HG02571 (cell line): ENCODE results near the gene HNF4A.
"Not testable (repeated sequence)": the region's sequence is repeated elsewhere in the genome, so short reads cannot be mapped to it uniquely, and the experiment has no call there.

ENCODE experiments used
- ATAC-seq: cut with Tn5 transposase; IDR thresholded peaks from one replicate; pipeline ENCODE4 v1.9.1; 2021; ENCODE audit warnings: mild to moderate bottlenecking, moderate library complexity; ENCODE audit not compliant: unreplicated experiment

Gene HNF4A

DNA sequence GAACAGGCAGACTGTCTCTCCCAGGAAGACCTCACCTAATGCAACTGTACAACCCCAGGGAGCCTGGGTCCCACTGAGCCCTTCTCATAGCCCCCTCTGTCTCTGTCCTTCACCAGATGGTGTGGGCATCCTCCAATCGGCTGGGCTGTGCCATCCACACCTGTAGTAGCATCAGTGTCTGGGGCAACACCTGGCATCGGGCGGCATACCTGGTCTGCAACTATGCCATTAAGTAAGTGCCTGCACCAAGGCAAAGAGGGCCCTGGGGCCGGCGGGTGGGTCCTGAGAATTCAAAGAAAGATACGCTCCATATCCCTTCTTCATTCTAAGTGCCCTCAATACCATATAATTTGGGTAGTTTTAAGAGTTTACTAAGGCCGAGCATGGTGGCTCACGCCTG lies 10.4 kb upstream of the HNF4A start:
- no peak for ATAC-seq

DNA sequence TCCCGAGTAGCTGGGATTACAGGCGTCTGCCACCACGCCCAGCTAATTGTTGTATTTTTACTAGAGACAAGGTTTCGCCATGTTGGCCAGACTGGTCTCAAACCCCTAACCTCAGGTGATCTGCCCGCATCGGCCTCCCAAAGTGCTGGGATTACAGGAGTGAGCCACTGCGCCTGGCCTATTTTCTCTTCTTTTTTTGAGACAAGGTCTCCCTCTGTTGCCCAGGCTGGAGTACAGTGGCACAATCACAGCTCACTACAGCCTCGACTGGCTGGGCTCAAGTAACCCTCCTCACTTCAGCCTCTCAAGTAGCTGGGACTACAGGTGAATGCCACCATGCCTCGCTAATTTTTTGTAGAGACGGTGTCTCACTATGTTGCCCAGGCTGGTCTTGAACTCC lies 9.6 kb upstream of the HNF4A start:
- not testable (repeated sequence) for ATAC-seq

DNA sequence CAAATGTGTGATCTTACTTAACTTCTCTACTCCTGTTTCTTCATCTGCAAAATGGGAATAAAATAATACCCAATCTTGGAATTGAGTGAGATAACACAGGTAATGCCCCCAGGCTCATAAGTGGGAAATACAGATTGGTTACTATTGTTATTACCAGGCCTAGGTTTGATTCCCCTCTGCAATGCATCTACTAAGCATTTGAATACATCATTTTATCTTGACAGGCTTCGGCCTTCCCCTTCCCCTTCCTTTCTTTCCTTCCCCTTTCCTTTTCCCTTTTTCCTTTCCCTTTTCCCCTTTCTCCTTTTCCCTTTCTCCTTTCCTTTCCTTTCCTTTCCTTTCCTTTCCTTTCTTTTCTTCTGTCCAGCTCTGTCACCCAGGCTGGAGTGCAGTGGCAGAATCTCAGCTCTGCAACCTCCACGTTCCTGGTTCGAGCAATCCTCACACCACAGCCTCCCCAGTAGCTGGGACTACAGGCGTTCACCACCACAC lies 7.3 kb upstream of the HNF4A start:
- ATAC-seq: no peak

DNA sequence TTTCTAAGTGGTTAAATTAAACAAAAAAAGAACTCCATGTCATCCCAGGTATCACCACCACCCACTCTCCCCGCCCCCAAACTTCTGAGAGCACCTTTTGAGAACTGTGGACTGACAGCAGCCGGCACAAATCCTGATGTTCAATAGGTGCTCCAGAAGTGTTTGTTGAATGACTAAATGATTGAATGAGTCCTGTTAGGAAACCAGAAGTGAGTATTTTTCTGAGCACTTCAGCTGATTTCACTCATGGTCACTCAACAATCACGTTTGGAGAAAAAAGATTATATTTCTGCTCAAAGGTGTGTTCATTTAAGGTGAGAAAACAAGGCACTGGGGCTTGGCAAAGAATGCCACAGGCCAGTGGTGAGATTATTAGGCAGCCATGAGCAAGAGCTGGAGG lies 6.2 kb upstream of the HNF4A start:
- no peak for ATAC-seq

DNA sequence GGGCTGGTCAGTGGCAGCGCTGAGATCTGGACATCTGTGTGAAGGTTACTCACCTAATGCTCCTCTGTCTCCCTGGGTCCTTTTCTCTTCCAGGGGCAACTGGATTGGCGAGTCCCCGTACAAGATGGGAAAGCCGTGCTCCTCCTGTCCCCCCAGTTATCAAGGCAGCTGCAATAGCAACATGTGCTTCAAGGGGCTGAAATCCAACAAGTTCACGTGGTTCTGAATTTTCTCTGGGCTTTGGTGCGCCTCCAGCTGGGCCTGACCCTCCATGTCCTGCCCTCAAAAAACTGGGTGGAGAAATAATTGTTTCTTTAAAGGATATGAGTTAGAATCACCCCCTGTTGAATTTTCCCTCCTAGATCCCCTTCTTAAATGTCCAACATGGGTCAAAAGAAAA lies 4.9 kb upstream of the HNF4A start:
- no peak for ATAC-seq

DNA sequence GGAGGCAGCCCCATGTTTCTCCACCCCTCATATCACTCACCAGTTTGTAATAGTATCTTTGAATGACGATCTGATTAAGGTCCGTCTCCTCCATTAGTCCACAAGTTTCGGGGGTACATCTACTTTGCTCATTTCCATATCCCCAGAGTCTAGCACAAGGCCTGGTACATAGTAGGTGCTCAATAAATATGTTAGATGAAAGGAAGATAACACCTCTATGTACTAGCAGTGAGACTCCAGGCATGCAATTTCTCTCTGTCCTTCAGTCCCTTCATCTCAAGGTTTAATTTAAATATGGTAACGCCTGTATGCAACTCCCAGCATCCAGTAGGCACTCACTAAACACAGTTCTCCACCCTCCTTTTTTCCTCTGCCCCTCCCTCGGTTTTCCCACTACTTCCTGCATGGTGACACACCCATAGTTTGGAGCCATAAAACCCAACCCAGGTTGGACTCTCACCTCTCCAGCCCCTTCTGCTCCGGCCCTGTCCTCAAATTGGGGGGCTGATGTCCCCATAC lies 461 bp upstream of the HNF4A start:
- ATAC-seq: no peak

DNA sequence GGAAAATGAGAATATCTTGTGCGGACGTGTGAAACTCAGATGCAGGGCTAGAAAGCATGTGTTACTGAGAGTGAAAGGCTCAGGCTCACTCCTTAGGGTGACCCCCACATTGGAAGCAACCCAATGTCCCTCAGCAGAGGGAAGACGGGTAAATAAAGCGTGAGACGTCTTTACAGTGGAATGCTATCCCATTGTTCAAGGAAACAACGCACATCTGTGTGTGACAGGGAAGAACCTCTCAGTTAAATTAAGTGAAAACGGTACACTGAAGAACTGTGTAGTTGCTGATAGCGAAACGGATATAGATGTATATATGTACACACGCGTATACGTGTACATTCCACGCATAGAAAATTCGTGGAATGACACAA lies 839 bp downstream of the HNF4A start:
- ATAC-seq: no peak

DNA sequence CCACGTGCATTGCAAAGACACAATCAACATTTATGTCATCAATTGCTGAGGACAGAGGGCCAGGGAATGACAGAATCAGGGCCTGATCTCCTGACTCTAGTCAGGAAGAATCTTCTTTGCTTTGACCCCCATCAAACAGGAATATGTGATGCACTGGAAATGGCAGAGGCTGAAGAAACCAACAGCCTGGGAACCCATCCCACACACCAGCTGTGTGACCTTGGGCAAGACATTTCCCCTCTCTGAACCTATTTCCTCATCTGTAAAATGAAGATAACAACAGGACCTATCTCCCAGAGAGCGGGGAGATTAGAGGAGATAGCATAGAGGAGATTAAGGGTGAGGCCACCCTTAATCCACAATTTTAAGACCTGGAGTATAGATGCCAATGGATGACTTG lies 1.5 kb downstream of the HNF4A start:
- no peak for ATAC-seq

DNA sequence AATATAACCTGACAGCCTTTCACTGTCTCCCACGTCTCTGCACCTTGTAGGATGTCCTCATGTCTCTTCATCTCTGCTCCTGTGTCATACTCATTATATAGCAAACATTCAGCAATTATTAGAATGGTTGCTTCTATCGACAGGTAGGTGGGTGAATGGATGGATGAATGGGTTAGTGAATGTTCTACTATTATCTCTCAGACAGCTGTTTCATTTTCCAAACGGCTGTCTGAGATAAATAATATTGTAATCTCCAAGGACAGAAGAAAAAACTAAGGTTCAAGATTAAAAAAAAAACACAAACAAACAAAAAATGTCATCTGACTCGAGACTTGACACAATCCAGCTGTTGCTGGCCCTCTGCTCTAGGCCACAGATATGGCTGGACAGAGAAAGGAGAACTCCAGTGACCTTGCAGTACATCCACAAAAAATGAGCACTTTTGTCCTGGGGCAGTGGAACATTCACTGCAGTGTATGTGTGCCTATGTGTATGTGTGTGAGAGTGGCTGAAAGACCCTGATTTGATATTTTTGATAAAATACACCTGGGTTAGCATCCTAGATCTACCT lies 2.1 kb downstream of the HNF4A start:
- no peak for ATAC-seq

DNA sequence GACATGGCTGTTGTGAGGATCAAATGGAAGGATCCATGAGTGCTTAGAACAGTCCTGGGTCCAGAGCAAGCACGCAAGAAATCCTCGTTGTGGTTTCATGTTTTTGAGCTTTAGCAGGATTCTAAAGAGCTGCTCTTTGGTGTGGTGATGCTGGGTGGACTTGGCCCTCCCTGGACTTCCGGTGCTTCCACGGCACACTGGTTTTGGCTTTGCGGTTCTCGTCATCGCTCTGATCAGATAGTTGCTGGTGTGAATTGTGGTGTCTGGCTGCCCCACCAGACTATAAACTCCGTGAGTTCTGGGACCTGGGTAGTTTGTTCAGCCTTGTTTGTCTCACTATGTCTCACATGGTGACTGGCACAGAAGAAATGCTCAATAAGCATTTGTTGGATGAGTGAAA lies 3.3 kb downstream of the HNF4A start:
- ATAC-seq: no peak

DNA sequence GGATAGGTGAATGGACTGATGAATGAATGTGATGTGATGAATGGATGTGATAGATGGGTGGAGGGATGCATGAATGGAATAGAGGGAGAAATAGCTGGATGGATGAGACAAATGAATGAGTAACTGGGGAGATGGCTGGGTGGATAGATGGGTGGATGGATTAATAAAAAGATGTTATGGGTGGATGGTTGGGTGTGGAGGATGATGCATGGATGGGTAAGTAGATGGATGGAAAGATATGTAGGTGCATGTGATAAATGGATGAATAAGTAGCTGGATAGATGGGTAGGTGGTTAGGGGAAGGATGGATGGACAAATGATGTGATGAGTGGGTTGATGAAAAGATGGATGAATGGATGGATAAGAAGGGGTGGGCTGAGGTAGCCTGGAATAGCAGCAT lies 4.7 kb downstream of the HNF4A start:
- no peak for ATAC-seq

DNA sequence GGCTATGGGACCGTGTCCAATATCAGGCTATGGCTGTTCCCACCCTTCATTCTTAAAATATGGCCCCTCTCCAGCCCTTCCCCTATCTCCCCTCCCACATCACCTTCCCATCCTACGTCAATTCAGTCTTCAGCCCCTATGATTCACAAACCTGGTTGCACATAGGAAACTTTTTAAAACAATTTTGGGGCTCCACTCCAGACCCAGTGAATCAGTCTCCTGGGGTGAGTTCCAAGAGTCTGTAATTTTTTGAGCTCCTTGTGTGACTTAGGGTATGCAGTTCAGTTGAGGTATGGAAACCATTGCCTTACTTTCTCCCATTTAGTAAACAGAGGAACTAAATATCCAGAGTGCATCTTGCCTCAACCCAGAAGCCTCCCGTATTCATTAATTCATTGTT lies 5.5 kb downstream of the HNF4A start:
- ATAC-seq: no peak

DNA sequence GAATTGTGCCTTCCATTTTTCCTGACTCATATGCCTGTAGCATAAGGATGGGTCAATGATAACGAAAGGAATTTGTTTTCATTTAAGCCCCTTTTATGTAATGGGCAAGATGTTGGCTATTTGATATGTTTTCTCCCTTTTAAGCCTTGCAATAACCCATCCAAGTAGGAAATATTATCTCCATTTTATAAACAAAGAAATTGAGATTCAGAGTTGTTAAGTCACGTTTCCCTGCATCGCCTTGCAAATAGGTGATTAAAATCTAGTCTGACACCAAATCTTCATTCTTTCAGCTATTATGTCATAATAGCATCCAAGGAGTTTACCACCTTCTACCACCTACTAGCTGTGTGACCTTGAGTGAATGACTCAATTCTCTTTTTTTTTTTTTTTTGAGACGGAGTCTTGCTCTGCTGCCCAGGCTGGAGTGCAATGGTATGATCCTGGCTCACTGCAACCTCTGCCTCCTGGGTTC lies 7.0 kb downstream of the HNF4A start:
- ATAC-seq: no peak

DNA sequence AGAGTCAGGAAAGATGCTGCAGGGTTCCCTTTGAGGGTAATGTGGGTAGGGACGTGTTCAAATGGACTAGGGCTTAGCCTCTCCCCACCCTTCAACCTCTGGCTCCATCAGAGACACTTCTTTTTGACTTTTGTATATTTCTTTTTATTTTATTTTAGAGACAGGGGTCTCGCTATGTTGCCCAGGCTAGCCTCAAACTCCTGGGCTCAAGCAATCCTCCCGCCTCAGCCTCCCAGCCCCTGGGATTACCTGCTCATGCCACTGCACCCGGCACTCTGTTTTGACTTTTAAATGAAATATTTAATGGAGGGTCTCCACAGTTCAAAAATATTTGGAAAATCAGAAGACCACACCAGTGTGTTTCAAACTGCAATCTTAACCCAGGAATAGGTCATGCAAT lies 8.6 kb downstream of the HNF4A start:
- no peak for ATAC-seq

DNA sequence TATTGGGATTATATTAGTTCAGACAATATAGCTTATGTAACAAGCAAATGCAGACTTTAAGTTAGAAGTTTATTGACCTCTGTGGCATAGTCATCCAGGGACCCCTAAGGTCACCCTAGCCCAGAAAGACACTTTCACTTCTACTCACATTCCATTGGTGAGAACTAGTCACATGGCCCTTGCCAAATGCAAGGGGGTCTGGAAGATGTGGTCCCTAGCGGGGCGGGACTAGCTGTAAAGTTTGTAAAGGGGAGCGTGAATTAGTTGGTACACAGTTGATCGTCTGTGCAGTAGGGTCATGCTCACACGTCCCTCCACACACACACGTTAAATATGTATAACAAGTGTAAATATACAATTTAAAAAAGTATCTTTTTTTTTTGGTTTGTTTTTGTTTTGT lies 9.3 kb downstream of the HNF4A start:
- ATAC-seq: no peak

DNA sequence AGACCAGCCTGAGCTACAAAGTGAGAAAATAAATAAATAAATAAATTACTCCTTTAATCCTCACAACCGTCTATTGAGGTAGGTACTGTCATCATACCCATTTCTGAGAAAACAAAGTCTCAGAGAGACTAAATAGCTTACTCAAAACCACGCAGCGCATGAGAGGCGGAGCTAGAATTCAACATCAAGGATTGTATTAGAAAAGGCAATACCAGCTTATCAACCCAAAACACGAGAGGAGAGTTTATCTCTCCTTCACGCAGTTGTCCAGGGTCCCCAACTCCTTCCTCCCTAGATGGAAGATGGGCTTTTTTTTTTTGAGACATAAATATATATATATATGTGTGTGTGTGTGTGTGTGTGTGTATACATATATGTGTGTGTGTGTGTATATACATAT lies 12.2 kb downstream of the HNF4A start:
- ATAC-seq: no peak

DNA sequence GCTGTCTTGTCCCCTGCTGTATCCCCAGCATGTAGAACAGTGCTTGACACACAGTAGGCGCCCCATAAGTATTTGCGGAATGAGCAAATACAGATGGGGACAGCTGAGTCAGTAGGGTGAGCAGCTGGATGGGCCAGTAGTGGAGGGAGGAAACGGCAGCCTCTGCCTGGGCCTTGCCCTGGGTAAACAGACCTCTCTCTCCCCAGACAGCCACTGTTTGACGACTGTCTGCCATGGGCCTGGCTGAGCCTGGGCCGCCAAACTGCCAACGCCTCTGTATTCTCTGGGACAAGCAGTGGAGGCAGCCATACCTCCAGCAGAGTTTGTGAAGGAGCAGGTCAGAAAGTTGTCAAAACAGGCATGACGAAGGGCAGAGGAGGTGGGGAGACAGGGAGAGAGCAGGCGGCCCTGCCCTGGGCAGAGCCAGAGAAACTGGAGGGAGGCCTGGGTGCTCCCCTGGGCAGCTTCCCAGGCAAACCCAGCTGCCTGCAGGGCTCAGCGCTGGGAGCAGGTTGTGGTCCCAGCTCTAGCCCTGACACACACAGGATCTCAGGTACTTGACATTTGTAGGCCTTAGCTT lies 15.2 kb downstream of the HNF4A start:
- no peak for ATAC-seq

DNA sequence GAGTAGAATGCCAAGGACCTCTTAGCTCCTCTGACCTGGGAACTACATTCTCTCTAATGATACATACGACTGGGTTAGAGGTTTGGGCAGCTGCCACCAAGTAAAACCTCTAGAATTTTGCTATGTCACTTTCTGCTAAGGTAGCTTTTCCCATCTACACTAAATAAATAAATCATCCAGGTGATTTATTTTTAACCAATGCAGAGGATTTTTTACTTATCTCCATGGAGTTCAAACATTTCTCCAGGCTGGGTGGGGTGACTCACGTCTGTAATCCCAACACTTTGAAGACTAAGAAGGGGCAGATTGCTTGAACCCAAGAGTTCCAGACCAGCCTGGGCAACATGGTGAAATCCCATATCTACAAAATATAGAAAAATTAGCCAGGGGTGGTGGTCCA lies 27.1 kb downstream of the HNF4A start:
- no peak for ATAC-seq

DNA sequence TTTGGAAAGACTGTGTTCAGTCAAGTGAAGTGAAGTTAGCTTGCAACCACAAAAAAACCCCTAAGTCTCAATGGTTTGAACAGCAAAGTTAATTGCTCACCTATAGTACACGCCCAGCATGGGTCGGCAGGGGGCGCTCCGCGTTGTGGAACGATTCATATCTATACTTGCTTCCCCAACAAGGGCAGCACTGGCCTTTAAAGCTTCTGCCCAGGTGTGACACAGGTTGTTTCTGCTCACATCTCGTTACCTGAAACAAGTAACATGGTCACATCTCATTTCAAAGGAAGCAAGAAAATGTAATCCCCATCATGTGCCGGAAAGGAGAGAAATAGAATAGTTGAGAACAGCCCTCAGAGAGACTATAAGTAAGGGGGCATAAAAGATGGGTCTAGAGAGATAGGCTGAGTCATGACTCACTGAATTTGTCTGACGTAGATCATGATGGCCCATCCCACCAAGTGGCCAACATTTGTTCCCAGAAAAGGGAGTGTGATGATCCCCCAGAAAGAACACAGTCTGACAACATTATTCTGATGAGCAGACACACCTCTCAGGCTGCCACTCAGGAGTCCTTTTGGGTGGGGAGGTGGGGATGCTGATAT lies 29.0 kb downstream of the HNF4A start:
- no peak for ATAC-seq

DNA sequence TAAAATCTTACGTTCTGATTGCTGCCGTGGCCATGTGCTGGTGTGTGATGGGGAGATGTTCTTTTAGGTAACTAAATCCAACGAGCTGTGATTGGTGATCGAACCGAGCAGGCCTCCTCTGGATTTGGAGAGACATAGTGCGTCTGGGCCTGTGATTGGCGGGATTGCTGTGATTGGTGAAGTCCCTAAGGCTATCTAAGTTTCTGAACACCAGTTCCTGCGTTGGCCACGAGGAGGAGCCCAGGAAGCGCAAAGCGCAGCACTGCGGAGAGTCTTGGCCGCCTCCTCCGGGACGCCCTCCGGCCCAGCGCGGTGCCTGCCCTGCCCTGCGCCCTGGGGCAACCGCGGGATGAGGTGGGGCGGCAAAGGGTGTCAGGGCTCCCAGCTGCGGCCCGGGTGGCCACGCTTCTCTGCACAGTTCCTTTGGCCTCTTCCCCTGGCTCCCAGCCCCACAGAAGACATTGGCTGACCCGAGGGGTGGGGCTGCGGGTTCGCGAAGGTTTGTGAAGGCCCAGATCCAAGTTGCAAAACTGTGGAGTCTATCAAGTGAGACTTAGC lies 33.0 kb downstream of the HNF4A start:
- ATAC-seq: no peak

DNA sequence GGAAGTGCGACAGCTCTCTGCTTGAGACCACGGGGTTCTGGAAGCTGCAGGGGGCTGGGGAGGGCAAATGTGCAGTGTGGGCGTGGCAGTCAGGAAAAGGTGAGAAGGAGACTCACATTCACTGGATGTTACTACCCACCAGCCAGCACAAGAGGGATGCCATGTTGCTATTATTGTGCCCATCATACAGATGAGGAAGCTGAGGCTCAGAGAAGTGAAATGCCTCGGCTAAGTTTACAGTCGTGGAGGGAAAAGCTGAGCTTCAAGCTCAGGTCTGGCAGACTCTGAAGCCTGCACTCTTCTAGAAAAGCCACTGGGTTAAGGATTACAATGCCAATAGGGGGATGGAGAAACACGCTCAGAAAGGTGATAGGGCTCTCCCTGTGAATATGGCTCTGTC lies 34.4 kb downstream of the HNF4A start:
- ATAC-seq: no peak

DNA sequence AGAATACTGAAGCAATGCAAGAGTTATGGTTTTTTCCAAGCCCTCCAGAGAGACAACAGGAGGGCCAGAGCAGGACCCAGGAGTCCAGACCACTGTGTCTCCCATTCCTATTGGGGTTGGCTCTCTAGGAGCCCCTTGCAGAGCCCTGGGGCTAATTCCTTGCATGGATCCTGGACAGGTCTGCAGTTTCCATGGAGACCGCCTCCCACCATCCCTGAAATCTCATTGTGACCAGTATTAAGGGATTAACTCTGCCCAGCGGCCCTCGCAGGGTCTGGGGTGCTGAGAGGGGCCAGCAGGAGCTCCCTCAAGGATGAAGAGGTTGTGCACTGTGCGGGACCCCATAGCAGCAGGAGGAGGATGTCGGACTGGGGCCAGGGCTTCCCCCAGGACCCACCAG lies 34.8 kb downstream of the HNF4A start:
- no peak for ATAC-seq
